Activated CD4-positive, alpha-beta T cell treated with anti-CD3 and anti-CD28 coated beads, Interleukin-10, Interleukin-2, amounts not matched to agents 100 ng/mL and 50 ng/mL, durations not matched to agents 16 hours and 8 hours (primary cell): ENCODE results near the gene HSD17B13.
"Not testable (repeated sequence)": the region's sequence is repeated elsewhere in the genome, so short reads cannot be mapped to it uniquely, and the experiment has no call there.

Experiments used
- DNase-seq: peaks from one replicate; pipeline ENCODE4 v3.0.0-alpha.2; 2020

Gene HSD17B13

DNA sequence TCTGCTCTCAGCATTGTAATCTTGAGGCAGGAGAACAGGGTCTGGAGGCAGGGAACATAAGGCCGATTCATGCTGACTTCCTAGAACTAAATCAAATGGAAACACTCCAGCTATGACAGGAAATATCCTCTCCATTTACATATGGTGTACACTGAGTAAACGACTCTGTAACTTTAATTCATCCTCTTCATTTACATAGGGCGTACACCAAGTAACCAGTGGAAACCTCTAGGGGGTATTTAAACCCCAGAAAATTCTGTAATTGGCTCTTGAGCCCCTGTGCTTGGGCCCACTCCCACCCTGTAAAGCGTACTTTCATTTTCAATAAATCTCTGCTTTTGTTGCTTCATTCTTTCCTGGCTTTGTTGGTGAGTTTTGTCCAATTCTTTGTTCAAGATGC is 7.7 kb downstream of the HSD17B13 start:
- not testable (repeated sequence) for DNase-seq

GRCh38 chr4:87313756-87314155 is 8.9 kb downstream of the HSD17B13 start:
- DNase-seq = no peak

GRCh38 chr4:87311684-87312083 is 11.0 kb downstream of the HSD17B13 start:
- no peak for DNase-seq

- DNase-seq = no peak
Observed at GRCh38 chr4:87310691-87311335, 11.9 kb downstream of the HSD17B13 start.

GRCh38 chr4:87309625-87310024 is 13.1 kb downstream of the HSD17B13 start:
- DNase-seq = no peak

DNA sequence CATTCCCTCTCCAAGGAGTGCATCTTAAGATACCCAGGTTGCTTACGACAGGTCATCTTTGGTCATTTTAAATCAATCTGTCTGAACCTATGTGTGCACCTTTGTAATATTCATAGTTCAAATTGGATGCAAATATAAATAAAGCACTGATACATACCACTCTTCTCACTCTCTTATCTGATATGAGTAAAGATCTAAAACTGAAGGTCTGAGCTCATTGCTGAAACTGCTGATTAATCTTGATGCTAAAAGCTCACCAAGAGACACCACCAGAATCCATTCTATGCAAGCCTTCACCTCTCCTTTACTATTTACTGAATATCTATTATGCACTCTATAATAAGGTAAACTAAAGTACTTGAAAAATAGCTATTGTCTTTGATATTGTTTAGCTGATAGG is 16.6 kb downstream of the HSD17B13 start:
- peak; percentile 54 for DNase-seq

GRCh38 chr4:87305562-87305961 is 17.1 kb downstream of the HSD17B13 start:
- no peak for DNase-seq

DNA sequence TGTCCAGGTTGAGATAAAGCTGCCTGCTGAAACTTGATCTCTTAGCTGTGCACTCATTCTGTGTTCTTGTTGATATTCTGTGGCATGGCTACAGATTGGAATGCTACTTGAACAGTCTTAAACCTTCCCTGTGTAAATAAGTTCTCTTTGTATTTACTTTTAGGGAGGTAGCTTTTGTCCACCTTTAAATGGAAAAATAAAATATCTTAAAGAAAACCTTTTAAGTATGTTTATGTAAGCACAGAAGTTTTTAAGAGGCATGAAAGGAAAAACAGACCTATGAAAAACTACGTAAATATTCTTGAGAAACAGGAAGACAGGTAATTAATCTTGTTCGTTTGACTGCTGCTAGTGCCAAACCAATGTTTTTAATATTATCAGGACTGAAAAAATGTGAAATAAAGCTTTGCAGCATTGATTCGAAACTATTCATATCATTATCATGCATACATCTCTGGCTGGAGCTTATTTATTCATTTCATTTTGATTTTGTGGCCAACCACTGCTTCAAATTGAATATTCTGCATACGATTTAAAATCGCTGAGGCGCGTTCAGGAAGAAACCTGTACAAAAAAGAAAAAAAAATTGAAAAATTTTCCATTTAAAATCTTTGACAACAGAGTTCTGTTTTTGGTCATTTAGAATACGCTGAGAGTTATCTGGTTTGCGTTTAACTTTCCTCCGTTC is 17.8 kb downstream of the HSD17B13 start:
- DNase-seq = no peak

DNA sequence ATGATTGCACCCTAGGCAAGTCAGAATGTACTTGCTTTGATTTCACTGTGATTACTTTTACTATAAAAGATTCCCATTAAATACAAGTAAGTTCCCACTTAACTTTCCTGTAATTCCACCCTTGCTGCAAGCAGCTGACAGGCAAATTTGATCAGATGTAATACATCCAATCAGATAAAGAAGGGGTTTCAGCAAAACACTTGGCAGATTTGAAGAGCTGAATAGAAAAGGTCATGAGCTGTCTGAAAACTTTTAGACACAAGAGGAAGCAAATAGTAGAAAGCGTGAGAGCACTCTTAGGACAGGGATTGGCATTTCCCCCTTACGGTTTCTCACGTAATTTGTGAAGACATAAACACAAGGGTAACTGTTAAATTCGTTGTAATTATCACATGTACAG is 22.8 kb downstream of the HSD17B13 start:
- no peak for DNase-seq

GRCh38 chr4:87298362-87298761 is 24.3 kb downstream of the HSD17B13 start:
- no peak for DNase-seq

- DNase-seq = not testable (repeated sequence)
Observed at GRCh38 chr4:87294911-87295310, 27.8 kb downstream of the HSD17B13 start.

DNA sequence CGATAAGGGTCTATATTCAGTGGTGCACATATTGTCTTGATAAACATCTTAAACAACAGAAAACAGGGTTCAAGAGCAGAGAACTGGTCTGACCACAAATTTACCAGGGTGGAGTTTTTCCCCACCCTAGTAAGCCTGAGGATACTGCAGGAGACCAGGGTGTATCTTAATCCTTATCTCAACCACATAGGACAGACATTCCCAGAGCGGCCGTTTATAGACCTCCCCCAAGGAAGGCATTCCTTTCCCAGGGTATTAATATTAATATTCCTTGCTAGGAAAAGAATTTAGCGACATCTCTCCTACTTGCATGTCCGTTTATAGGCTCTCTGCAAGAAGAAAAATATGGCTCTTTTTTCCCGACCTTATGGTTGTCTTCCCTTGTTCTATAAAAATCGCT is 28.8 kb downstream of the HSD17B13 start:
- not testable (repeated sequence) for DNase-seq

DNA sequence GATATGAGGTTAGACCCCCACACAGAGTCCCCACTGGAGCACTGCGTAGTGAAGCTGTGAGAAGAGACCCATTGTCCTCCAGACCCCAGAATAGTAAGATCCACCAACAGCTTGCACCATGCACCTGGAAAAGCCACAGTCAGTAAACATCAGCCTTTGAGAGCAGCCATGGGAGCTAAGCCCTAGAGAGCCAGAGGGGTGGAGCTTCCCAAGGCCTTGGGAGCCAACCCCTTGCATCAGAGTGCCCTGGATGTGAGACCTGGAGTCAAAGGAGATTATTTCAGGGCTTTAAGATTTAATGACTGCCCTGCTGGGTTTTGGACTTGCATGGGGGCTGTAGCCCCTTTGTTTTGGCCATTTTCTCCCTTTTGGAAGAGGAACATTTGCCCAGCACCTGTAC is 35.7 kb downstream of the HSD17B13 start:
- DNase-seq = no peak

- not testable (repeated sequence) for DNase-seq
Observed at GRCh38 chr4:87284268-87284667, 38.4 kb downstream of the HSD17B13 start.

DNA sequence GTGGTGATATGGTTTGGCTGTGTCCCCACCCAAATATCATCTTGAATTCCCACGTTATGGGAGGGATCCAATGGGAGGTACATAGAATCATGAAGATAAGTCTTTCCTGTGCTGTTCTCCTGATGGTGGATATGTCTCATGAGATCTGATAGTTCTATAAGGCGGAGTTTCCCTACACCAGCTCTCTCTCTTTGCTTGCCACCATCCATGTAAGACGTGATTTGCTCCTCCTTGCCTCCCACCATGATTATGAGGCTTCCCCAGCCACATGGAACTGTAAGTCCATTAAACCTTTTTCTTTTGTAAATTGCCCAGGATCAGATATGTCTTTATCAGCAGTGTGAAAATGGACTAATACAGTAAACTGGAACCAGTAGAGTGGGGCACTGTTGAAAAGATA is 39.5 kb downstream of the HSD17B13 start:
- DNase-seq = no peak

DNA sequence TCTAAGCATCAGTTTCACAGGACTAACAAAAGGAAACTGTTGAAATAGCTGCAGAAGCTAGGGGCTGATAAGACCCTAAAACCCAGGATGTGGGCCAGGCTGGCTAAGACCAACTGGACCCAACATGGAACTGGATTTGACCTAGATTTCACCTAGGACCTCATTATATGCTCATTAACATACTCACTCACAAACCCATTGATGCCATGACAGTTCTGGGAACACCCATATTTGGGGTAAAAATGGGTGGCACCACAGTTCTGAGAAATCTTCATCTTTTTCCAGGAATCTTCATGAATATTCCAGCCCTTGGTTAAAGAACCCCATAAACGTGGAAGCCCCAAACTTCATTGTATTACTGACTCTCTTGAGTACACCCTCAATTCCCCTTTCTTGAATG is 41.1 kb downstream of the HSD17B13 start:
- DNase-seq = no peak

DNA sequence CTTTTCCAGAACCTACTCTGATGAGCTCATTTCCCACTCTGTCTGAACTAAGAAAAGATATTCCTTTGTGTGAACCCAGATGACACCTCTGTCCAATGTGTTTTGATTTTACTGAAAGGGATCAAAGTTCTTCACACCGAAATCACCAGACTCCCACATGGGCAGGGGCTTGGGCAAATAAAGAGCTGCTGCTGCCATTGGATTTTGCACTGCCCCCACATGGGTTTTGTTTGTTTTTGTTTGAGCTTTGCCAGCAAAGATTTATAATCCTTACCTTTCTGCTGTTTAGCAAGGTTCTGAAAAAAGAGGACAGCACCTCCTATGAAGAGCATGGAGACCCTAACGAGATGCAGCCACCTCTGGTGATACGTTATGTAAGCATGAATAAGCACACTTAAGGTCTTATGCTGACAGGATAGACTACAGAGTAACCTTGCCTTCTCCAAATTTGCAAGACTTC is 44.3 kb downstream of the HSD17B13 start:
- DNase-seq = no peak

DNA sequence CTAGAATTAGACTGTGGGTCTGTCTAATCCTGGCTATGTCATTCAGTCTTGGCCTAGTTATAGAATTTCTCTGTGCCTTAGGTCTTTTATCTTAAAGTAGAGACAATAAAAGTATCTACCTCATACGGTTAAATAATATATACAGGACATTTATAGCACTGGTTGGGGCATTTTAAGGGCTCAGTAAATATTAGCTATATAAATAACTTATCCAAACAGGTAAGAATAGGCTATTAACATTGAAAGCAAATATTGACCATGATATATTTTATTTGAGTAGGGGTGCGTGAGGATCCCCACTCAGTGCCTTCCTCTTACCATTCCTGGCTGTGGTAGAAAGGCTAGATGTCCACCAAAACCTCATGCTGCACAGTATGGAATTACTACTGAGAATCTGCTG is 47.4 kb downstream of the HSD17B13 start:
- DNase-seq = no peak

DNA sequence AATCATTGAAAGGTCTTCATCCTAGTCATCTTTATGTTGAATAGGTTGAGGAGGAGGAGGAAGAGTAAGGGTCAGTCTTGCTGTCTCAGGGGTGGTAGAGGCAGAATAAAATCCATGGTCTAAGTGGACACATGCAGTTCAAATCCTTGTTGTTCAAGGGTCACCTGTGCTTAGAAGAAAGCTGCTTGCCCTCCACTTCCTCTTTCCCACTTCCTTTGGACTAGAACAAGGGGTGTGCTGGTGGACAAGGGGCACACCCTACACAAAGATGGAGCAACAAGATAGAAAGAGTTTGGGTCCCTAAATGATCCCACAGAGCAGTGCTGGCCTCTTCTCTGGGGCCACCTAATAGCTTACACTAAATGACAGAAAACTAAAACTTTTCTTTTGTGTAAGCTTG is 47.9 kb downstream of the HSD17B13 start:
- no peak for DNase-seq

- no peak for DNase-seq
Observed at GRCh38 chr4:87274327-87274726, 48.4 kb downstream of the HSD17B13 start.

DNA sequence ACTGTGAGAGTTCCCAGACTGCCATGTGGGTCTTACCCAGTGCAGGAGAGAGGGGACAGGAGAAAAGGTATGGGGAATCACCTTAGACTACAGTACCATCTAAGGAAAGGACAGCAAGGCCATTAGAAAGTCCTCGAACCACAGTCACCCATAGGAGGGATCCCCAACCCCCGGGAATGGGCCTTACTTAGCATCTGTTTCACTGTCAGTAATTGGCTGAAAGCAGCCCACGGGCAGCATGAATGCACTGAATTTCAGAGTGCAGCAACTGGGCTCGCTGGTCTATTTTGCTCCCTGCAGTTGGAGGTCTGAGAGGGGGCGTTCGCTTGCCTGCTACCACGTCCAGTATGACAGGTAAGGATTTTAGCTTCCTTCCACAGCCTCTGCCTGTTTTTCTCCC is 51.9 kb downstream of the HSD17B13 start:
- DNase-seq = no peak

- DNase-seq = peak; percentile 10
Observed at GRCh38 chr4:87270144-87270543, 52.5 kb downstream of the HSD17B13 start.

DNA sequence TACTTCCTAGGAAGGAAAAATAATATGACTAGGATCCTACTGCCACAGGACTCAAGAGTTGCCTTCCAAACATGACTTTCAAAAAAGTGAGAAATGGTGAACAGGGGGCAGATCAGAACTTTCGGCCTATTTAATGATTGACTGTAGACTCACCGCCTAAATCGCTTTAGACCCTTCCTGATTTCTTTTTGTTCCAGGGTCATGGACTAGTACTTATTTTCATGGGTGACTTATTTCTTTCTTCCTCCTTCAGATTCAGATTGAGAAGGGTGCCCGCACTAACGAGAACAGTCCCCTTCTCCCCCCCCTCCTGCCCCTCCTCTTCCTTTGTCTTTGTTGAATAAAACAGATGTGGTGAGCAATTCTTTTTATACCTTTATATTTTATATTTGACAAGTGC is 54.3 kb downstream of the HSD17B13 start:
- no peak for DNase-seq

DNA sequence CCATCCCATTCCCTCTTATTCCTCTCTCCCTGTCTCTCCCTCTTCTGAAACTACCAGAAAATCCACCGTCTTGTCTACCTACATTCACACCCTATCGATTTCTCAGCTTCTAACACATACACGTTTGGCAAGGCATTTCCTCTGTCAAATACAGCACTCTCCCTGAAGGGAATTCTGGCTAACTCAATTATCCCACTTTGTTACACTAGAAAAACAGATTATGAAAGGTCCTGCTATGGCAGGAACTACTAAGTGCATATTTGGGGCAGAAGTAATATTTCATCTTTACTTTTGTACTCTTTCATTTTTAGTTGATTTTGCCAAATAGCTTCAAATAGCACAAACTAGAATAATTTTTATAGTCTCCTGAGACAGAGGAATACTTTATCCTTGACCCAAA is 55.7 kb downstream of the HSD17B13 start:
- DNase-seq = no peak

- no peak for DNase-seq
Observed at GRCh38 chr4:87262886-87263285, 59.8 kb downstream of the HSD17B13 start.
